Neural crest cell (in vitro differentiated cells): ENCODE measurements around the gene CATSPERB. TPM values are rescaled to one million over a fixed set of nuclear protein-coding genes. Genes with fewer than 3 reads are reported as not detected.

ENCODE experiments used
- DNase-seq: peaks from one replicate; pipeline ENCODE4 v3.0.0; 2021; ENCODE audit warnings: low read depth, mixed read lengths, low spot score
- H3K27ac Mint-ChIP-seq: one replicate; pipeline ENCODE4 v1.8.0; 2021; ENCODE audit warnings: mild to moderate bottlenecking, mixed read lengths; ENCODE audit not compliant: unreplicated experiment
- H3K27me3 Mint-ChIP-seq: 2 replicates; pipeline ENCODE4 v1.8.0; 2021; ENCODE audit warnings: low read depth, mild to moderate bottlenecking, mixed read lengths
- H3K36me3 Mint-ChIP-seq: 2 replicates; pipeline ENCODE4 v1.8.0; 2021; ENCODE audit warnings: low read depth, mild to moderate bottlenecking, mixed read lengths
- H3K4me1 Mint-ChIP-seq: 2 replicates; pipeline ENCODE4 v1.8.0; 2021; ENCODE audit warnings: mixed read lengths
- H3K4me3 Mint-ChIP-seq: one replicate; pipeline ENCODE4 v1.8.0; 2021; ENCODE audit warnings: mild to moderate bottlenecking, mixed read lengths
- H3K9me3 Mint-ChIP-seq: 2 replicates; pipeline ENCODE4 v1.8.0; 2021; ENCODE audit warnings: mixed read lengths
- total RNA-seq: library from RNA; stranded (reverse); gene quantifications from 2 replicates; pipeline ENCODE4 v1.2.1, GENCODE V29; 2021
- TF ChIP-seq, protein P1 (sequence below): fragments of 200-600 bp; sonication (generic); conservative IDR thresholded peaks from 2 replicates; pipeline ENCODE4 v1.5.0; 2021; ENCODE audit warnings: antibody characterized with exemption, mild to moderate bottlenecking

The CATSPERB gene
- total RNA-seq, 1 donor from 2014 or later = not detected

- peaks cover 5% of the 10 kb centered on the region for H3K4me1 Mint-ChIP-seq
- peaks cover 12% of the 10 kb centered on the region for H3K27me3 Mint-ChIP-seq
- TF ChIP-seq, protein P1, sequence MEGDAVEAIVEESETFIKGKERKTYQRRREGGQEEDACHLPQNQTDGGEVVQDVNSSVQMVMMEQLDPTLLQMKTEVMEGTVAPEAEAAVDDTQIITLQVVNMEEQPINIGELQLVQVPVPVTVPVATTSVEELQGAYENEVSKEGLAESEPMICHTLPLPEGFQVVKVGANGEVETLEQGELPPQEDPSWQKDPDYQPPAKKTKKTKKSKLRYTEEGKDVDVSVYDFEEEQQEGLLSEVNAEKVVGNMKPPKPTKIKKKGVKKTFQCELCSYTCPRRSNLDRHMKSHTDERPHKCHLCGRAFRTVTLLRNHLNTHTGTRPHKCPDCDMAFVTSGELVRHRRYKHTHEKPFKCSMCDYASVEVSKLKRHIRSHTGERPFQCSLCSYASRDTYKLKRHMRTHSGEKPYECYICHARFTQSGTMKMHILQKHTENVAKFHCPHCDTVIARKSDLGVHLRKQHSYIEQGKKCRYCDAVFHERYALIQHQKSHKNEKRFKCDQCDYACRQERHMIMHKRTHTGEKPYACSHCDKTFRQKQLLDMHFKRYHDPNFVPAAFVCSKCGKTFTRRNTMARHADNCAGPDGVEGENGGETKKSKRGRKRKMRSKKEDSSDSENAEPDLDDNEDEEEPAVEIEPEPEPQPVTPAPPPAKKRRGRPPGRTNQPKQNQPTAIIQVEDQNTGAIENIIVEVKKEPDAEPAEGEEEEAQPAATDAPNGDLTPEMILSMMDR = no peak
- peaks cover 3% of the 10 kb centered on the region for H3K9me3 Mint-ChIP-seq
- H3K4me3 Mint-ChIP-seq = no peak overlapping the region
- no peaks in the 10 kb centered on the region for H3K36me3 Mint-ChIP-seq
- no peak overlapping the region for H3K27ac Mint-ChIP-seq
- no peak for DNase-seq
These were observed 21.1 kb upstream of the CATSPERB start for GRCh38 chr14:91752961-91753360.

DNA sequence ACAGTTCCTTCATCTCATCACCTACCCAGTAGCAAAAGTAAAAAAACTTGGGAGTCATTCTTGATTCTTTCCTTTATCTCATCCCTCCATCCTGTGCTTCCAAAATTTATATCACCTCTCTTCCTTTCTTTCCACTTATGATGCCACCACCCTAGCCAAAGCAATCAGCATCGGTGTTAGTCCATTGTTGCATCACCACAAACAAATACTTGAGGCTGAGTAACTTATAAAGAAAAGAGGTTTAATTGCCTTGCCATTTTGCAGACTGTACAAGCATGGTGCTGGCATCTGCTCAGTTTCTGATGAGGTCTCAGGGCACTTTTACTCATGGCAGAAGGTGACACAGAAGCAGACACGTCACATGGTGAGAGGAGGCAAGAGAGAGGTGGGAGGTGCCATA lies 19.8 kb upstream of the CATSPERB start:
- no peak for DNase-seq
- Mint-ChIP-seq H3K27me3 (peaks cover 12% of the 10 kb centered on the region), H3K36me3 (no peaks in the 10 kb centered on the region), H3K27ac (no peak overlapping the region), H3K9me3 (peaks cover 3% of the 10 kb centered on the region), H3K4me1 (peaks cover 5% of the 10 kb centered on the region), H3K4me3 (no peak overlapping the region)
- TF ChIP-seq, protein P1 = no peak

- Mint-ChIP-seq H3K27ac (no peak overlapping the region), H3K9me3 (peaks cover 3% of the 10 kb centered on the region), H3K4me3 (no peak overlapping the region), H3K36me3 (no peaks in the 10 kb centered on the region), H3K27me3 (peaks cover 12% of the 10 kb centered on the region), H3K4me1 (peaks cover 5% of the 10 kb centered on the region)
- TF ChIP-seq, protein P1 = no peak
- DNase-seq = no peak
These were observed 18.8 kb upstream of the CATSPERB start for GRCh38 chr14:91750634-91751198.

- no peak overlapping the region for H3K27ac Mint-ChIP-seq
- H3K27me3 Mint-ChIP-seq = peaks cover 12% of the 10 kb centered on the region
- H3K4me3 Mint-ChIP-seq = no peak overlapping the region
- DNase-seq = no peak
- H3K36me3 Mint-ChIP-seq = no peaks in the 10 kb centered on the region
- peaks cover 5% of the 10 kb centered on the region for H3K4me1 Mint-ChIP-seq
- H3K9me3 Mint-ChIP-seq = peaks cover 3% of the 10 kb centered on the region
- TF ChIP-seq, protein P1 = no peak
These were observed 18.0 kb upstream of the CATSPERB start for GRCh38 chr14:91749868-91750267.

- Mint-ChIP-seq H3K4me3 (no peak overlapping the region), H3K27me3 (peaks cover 12% of the 10 kb centered on the region), H3K9me3 (peaks cover 3% of the 10 kb centered on the region), H3K36me3 (no peaks in the 10 kb centered on the region), H3K4me1 (peaks cover 2% of the 10 kb centered on the region), H3K27ac (no peak overlapping the region)
- no peak for DNase-seq
- TF ChIP-seq, protein P1 = no peak
These were observed 16.2 kb upstream of the CATSPERB start for GRCh38 chr14:91748049-91748448.
